NT2/D1 (cell line): ENCODE measurements around the gene TXNL4A.

Experiments
- YY1 ChIP-seq: IDR thresholded peaks from 2 replicates; pipeline ENCODE4 v1.6.1; 2011; ENCODE audit not compliant: insufficient read length, insufficient read depth
- ZNF274 ChIP-seq: IDR thresholded peaks from 2 replicates; pipeline ENCODE4 v1.6.1; 2011; ENCODE audit warnings: mild to moderate bottlenecking, low read depth, low read length

- TF ChIP-seq YY1 (no peak), ZNF274 (no peak)
Observed at GRCh38 chr18:79930020-79930642, 58.2 kb downstream of the TXNL4A start.
